Mononuclear cell (primary cell): ENCODE measurements around the gene SNRPA. TPM values are rescaled to one million over a fixed set of nuclear protein-coding genes. Genes with fewer than 3 reads are reported as not detected.

ENCODE experiments used
- H3K27me3 ChIP-seq: 2 replicates; pipeline ENCODE4 v1.6.0; 2011; ENCODE audit warnings: low read length, control low read depth; ENCODE audit not compliant: insufficient read depth
- H3K4me1 ChIP-seq: 2 replicates; pipeline ENCODE4 v1.5.1; 2011; ENCODE audit warnings: mild to moderate bottlenecking, low read length, control low read depth; ENCODE audit not compliant: insufficient read depth
- H3K4me3 ChIP-seq: 2 replicates; pipeline ENCODE4 v1.5.1; 2011; ENCODE audit warnings: mild to moderate bottlenecking, low read length, moderate library complexity
- H3K9me3 ChIP-seq: 2 replicates; pipeline ENCODE4 v1.5.1; 2011; ENCODE audit warnings: low read depth, mild to moderate bottlenecking, control low read depth, low read length
- total RNA-seq: library from RNA; depleted of rRNA; stranded (reverse); fragments of >200 nt; gene quantifications from one replicate; pipeline ENCODE4 v1.2.3, GENCODE V29; 2012

SNRPA gene
- total RNA-seq, 1 donor, result 26.2 TPM

DNA sequence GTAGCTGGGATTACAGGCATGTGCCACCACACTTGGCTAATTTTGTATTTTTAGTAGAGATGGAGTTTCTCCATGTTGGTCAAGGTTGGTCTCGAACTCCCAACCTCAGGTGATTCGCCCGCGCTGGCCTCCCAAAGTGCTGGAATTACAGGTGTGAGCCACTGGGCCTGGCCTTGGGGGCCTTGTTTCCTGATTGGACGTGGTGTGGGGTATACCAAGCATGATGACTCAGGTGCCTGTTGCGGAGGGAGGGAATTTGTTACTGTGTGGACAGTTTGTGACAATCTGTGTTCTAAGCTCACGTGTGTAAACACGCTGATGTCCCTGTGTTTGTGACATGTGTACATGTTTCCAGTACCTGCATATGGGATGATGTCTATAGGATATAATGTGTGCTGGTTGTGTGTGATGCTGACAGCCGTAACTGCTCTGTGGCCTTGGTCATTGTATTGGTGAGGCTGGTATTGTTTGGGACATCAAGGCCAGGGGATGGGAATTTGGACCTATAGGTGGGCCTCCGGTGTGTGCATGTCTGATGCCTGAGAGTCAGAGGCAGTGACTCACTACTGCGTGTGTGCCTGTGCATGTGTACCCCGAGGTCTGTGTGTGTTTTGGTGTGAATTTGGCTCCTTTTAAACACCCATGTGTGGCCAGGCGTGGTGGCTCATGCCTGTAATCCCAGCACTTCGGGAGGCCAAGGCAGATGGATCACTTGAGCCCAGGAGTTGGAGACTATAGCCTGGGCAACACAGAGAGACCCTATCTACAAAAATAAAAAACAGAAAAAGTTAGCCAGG, 46.4 kb downstream of the SNRPA start:
- Histone ChIP-seq H3K4me3 (no peak overlapping the region), H3K27me3 (no peaks in the 10 kb centered on the region), H3K4me1 (peaks cover 33% of the 10 kb centered on the region), H3K9me3 (no peaks in the 10 kb centered on the region)

DNA sequence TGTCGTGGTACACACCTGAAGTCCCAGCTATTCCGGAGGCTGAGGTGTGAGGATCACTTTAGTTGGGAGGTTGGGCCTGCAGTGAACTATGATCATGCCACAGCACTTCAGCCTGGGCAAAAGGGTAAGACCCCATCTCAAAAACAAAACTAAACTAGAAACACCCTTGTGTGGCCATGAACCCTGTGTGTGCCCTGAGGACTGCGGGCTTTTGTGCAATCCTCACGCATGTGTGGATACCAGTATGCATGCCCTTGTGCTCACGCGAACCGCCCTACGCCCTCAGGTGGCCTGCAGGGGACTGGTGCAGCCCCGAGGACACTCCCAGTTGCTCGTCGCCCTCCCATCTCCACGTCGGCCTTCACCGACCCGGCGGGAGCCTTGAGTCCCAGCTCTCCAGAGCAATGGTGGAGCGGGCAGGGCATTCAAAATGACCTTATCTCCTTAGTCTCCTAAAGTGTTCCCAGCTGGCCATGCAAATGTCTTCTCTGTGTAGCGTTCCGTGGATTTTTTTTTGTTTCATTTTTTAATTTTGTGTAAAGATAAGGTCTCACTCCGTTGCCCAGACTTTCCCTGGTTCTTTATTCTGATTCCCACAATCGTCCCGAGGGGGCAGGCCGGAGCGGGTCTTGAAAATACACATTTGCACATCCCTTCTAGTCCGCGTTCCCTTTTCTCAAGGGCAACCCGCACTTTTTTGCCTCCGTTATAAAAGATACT, 47.1 kb downstream of the SNRPA start:
- Histone ChIP-seq H3K27me3 (no peaks in the 10 kb centered on the region), H3K4me3 (peak overlapping the region; percentile 62), H3K4me1 (peaks cover 41% of the 10 kb centered on the region), H3K9me3 (no peaks in the 10 kb centered on the region)

DNA sequence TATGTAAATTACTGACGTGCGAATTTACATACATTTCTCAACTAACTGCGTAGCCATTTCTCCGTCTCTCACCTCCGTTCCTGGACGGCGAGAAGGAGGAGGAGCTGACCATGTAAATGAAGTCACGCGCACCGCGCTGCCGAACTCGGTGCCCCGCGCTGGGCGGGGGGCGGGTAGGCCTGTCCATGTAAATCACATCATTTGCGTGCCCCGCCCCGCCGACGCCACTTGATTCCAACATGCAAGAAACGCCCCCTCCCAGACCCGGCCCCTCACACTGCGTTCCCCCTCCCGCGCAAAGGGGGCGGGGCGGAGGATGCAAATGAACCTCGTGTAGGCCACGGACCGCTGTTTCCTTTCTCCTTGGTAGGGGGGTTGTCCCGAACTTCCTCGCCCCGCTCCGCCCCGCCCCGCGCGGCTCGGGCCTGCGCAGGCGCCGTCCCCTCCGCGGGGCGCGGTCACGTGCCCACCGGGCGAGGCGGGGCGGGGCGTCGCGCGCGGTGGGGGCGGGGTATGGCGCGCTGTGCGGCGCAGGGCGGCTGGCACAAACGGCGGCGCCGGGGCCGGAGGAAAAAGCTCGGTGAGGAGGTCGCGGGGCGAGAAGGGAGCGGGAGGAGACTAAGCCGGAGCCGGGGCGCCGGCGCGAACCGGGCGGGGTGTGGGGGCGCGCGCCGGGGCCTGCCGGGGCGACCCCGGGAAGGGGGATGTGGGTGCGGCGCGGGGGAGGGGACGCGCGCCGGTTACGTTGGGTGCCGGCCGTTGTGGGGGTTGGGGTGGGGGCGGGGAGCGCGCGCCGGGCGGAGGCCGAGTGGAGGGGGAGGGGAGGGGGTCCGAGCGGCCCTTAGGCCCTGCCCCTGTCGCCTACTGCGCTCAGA, 47.9 kb downstream of the SNRPA start, which contains the start of gene EGLN2:
Gene EGLN2 (plus strand): TSS at position 509 of the 875 bp plus-strand sequence. CDS start 1,382 bp downstream, outside the sequence.
- no peaks in the 10 kb centered on the region for H3K27me3 ChIP-seq
- no peaks in the 10 kb centered on the region for H3K9me3 ChIP-seq
- peak within 1 kb of the TSS; percentile 83 for H3K4me3 ChIP-seq
- peaks cover 49% of the 10 kb centered on the region for H3K4me1 ChIP-seq

DNA sequence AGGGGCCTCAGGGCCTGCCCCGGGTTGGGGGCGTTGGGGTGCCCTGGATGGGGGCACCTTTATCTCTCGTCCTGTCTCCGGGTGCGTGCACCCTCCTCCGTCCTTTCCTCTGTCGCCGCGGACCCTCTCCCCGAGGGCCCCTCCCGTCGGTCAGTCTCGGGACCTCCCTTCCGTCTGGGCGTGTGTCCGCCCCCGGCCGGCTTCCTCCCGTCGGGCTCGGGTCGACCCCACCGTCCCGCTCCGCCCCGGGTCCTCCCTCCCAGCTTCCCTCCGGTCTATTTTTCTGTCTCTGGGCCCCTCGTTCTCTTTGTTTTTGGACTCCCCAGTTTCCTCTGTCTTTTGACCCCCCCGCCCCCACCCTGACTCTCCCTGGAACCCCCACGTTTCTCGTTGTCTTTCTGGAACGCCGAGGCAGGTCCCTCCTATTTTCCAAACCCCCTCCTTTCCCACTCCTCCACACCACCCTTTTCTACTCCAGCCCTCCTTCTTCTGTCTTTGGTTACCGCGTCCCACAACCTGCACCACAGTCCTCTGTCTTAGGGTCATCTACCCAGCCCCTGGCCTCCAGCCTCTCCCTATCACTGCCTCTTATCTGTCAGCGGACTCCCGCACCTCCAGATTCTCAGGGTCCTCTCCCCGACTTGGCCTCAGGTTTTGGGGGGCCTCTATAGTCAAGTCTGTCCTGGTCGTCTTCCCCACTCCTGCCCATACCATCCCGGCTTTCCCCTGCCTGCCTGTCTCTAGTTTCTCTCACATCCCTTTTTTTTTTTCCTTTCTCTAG, 48.7 kb downstream of the SNRPA start:
- Histone ChIP-seq H3K4me3 (peak overlapping the region; percentile 83), H3K4me1 (peaks cover 57% of the 10 kb centered on the region), H3K27me3 (no peaks in the 10 kb centered on the region), H3K9me3 (no peaks in the 10 kb centered on the region)

DNA sequence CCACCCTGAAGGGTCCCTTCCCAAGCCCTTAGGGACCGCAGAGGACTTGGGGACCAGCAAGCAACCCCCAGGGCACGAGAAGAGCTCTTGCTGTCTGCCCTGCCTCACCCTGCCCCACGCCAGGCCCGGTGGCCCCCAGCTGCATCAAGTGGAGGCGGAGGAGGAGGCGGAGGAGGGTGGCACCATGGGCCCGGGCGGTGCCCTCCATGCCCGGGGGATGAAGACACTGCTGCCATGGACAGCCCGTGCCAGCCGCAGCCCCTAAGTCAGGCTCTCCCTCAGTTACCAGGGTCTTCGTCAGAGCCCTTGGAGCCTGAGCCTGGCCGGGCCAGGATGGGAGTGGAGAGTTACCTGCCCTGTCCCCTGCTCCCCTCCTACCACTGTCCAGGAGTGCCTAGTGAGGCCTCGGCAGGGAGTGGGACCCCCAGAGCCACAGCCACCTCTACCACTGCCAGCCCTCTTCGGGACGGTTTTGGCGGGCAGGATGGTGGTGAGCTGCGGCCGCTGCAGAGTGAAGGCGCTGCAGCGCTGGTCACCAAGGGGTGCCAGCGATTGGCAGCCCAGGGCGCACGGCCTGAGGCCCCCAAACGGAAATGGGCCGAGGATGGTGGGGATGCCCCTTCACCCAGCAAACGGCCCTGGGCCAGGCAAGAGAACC, 49.5 kb downstream of the SNRPA start:
- Histone ChIP-seq H3K27me3 (no peaks in the 10 kb centered on the region), H3K9me3 (no peaks in the 10 kb centered on the region), H3K4me1 (peaks cover 64% of the 10 kb centered on the region), H3K4me3 (peak overlapping the region; percentile 83)

DNA sequence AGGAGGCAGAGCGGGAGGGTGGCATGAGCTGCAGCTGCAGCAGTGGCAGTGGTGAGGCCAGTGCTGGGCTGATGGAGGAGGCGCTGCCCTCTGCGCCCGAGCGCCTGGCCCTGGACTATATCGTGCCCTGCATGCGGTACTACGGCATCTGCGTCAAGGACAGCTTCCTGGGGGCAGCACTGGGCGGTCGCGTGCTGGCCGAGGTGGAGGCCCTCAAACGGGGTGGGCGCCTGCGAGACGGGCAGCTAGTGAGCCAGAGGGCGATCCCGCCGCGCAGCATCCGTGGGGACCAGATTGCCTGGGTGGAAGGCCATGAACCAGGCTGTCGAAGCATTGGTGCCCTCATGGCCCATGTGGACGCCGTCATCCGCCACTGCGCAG, 50.0 kb downstream of the SNRPA start:
- no peak overlapping the region for H3K4me3 ChIP-seq
- no peaks in the 10 kb centered on the region for H3K9me3 ChIP-seq
- no peaks in the 10 kb centered on the region for H3K27me3 ChIP-seq
- H3K4me1 ChIP-seq, result peaks cover 70% of the 10 kb centered on the region

DNA sequence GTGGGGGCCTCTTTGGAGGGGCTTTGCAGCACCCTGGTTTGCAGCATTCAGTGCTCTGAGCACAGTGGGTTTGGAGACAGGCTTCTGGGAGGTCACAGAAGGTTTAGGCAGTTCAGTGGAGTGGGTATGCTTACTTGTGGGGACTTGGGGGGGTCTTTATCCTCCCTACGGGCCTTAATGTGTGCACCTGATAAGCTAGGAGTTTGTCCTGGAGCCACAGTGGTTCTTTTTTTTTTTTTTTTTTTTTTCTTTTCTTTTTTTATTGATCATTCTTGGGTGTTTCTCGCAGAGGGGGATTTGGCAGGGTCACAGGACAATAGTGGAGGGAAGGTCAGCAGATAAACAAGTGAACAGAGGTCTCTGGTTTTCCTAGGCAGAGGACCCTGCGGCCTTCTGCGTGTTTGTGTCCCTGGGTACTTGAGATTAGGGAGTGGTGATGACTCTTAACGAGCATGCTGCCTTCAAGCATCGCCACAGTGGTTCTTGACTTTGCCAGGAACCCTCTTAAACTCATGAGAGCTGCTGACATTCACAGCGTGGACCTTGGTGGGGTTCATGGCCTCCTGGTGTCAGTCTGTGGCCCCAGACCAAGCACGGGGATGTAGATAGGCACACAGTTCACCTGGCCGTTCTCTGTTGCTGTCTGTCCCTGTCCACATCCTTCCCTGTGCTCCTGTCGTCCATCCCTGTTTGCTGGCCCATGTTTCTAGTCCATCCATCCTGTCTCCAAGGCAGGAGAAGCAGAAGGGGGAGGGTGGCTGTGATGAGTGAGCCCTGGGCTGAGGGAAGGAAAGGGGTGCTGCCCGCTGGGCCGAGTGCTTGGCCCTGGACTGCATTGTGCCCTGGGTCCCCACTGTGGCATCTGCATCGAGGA, 50.7 kb downstream of the SNRPA start:
- peaks cover 76% of the 10 kb centered on the region for H3K4me1 ChIP-seq
- no peaks in the 10 kb centered on the region for H3K9me3 ChIP-seq
- peak overlapping the region; percentile 10 for H3K4me3 ChIP-seq
- H3K27me3 ChIP-seq, result no peaks in the 10 kb centered on the region

DNA sequence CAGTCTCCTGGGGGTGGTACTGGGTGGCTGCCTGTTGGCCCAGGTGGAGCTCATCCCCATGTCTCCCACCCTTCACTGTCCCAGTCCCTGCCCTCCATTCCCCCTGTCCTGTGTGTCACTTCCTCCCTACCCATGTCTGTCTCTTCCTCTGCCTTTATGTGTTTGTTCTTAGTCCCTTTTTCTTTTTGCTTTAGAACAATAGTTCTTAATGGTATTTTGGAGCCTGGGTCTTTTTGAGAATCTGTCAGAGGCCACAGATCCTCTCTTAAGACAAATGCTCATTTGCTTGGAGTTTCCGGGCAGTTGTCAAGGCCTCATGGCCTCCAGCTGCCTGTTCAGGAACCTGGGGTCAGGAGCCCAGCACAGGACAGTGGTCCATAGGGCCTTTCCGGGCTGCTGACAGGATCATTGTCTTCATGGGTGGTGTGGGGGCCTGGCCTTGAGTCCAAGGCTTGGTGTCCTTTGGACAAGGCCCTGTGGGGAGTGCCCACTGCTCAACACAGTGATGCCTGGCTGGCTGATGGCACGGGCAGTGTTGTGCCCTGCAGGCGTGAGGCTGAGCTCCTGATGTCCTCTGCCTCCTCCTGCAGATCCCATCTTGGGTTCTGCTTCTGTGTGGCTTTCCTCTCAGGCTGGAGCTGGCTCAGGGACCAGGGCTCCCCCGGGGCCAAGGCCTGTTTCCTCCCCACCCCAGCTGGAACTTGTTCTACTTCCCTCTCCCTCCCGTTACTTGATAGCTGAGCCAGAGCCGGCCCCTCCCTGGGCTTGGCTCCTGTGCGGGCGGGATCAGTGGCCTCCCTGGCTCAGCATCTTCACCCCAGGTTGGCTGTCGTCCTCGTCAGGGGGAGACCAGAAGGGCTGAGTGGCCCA, 51.5 kb downstream of the SNRPA start:
- H3K4me3 ChIP-seq, result peak overlapping the region; percentile 6
- peaks cover 85% of the 10 kb centered on the region for H3K4me1 ChIP-seq
- no peaks in the 10 kb centered on the region for H3K9me3 ChIP-seq

DNA sequence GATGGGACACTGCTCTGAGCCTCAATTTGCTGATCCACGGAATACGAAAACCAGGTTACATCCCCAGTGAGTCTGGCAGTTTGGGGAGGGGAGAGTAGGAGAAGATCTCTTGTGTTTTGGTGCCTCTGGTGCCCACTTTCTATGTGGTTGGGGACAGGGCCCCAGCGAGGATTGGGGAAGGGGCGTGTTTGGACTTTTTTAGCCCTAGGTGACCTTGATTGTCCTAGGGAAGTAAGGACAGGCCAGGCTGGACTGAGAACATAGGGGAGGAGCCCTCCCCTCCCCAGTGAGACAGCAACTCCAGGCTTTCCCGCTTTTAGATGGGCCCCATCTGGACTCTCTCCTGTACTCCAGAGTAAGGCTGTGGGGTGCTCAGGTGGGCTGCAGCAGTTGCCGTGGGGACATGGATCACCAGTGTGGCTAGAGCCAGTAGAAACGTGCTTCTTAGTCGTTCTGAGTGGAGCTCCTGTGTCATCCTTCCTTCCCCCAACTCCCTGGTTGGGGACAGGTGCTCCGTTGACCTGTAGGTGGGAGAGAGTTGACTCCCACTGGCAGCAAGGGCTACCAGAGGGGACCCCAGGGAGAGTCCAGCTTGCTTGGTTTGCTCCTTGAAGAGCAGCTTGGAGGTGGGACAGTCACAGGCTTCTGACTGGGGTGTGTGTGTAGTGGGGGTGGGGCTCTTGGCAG, 52.3 kb downstream of the SNRPA start:
- H3K4me3 ChIP-seq, result no peak overlapping the region
- H3K4me1 ChIP-seq, result peaks cover 81% of the 10 kb centered on the region
- no peaks in the 10 kb centered on the region for H3K9me3 ChIP-seq
- no peaks in the 10 kb centered on the region for H3K27me3 ChIP-seq

More for the DNA sequence above, 51.5 kb downstream of the SNRPA start:
- H3K27me3 ChIP-seq, result no peaks in the 10 kb centered on the region

DNA sequence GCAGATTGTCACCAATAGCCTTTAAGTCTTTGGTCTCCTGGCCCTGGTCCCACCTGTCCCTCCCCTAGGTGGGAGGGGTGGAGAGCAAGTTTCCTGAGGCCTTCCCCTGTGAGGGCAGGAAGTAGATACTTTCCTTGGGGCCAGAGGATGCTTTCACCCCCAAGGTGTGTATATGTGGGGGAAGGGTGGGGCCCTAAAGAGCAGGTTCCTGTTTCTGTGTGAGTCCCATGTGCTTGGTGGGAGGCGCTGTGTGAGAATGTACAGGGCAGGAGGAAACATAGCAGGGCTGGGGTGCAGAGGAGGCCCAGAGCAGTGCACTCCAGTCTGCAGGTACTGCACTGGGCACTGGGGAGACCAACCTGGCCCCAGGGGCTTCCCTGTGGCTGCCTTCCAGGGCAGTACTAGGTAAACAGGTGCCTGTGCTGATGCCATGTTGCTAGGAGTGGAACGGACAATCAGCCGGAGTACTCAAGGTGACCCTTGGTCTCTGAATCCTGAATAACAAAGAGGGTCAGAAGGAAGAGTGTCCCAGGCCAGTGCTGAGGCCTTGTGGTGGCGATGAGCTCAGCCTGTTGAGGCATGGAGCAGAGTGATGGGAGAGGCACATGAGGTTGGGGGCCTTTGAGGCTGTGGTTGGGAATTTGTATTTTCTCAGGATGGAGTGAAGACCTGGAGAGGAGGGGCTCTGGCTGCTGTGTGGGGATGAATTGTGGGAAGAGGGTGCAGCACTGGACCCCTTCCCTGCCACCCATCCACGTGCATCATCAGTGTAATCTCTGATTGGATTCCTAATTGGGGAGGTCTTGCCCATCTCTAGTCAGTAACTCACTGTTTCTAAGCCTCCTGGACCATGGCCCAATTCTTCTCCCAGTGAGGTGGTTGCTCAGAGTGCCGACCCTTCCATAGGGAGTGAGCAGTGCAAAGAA, 53.1 kb downstream of the SNRPA start:
- no peaks in the 10 kb centered on the region for H3K9me3 ChIP-seq
- no peaks in the 10 kb centered on the region for H3K27me3 ChIP-seq
- H3K4me3 ChIP-seq, result no peak overlapping the region

DNA sequence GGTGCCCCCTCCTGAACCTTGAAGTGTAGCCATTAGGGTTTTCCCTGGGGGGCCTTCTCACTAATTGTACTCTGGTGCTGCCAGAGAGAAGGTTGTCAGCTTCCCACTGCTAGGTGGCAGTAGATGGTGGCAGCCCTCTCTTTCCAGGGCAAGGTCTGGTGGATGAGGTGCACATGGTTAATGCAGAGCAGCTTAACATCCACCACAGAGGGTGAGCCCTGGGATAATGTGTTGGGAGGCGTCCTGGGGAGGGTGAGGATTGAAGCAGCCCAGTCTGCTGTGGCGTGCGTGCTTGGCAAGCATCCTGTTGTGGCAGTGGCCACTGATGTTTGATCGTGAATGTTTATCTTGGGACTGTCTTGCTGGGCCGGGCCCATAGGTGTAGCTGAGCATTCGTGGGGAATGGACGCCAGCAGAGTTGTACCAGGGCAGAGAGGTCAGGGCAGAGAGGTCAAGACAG, 53.8 kb downstream of the SNRPA start:
- no peaks in the 10 kb centered on the region for H3K9me3 ChIP-seq
- no peaks in the 10 kb centered on the region for H3K27me3 ChIP-seq
- H3K4me1 ChIP-seq, result peaks cover 88% of the 10 kb centered on the region
- no peak overlapping the region for H3K4me3 ChIP-seq

More for the DNA sequence above, 53.1 kb downstream of the SNRPA start:
- peaks cover 81% of the 10 kb centered on the region for H3K4me1 ChIP-seq
